ENCODE data around the gene CLEC3B.
A peak's percentile ranks its signal among the peaks of the same experiment; 100 is the strongest.
"Not testable (repeated sequence)": the region's sequence is repeated elsewhere in the genome, so short reads cannot be mapped to it uniquely, and the experiment has no call there.

CLEC3B gene

DNA sequence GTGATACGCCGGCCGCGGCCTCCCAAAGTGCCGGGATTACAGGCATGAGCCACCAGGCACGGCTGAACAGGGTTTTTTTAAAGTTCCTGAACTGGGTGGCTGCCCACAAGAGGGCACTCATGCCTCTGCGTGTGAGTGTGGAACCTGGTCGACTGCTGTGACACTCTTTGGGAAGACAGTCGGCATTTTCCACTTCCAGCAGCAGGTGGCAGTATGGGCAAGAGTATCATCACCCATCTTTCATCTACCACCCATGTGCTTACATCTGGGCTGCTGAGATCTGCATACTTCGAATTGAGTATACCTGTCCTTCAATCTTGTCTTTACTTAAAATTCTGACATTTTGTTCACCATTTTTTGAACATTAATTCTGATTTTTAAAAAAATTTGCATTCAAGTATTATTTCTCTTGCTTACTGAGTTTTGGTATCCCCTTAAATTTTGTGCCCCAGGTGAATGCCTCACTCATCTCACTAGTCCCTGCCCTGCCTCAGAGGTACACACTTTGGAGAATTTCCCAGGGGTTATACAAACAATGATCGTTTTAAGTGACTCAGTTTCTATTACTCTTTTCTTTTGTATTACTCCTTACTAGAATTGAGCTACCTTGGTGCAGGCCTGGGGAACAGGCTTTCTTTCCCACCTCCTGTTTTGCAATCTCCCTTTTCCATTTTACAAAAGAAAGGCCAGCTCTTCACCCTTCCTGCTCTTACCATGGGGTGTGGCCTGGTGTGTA is 11.8 kb downstream of the CLEC3B start:
- peak; percentile 91 for DNase-seq

DNA sequence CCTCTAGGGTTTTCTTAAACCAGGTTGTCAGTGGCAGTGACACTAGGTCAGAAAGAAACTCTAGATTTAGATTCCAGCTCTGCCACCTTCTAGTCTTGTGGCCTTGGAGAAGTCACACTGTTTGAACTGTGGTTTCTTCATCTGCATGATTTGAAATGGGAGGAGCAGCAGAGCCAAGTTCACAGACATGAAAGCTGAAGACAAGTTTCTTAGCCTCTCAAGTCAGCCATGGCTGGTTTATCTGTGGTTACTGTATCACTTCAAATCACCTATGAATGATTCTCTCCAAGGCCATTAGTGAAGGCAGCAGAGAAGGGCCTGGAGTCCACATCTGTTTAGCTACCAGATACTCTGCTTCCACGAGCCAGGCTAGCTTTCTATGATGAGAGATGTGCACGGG is 15.6 kb downstream of the CLEC3B start:
- DNase-seq: no peak

DNA sequence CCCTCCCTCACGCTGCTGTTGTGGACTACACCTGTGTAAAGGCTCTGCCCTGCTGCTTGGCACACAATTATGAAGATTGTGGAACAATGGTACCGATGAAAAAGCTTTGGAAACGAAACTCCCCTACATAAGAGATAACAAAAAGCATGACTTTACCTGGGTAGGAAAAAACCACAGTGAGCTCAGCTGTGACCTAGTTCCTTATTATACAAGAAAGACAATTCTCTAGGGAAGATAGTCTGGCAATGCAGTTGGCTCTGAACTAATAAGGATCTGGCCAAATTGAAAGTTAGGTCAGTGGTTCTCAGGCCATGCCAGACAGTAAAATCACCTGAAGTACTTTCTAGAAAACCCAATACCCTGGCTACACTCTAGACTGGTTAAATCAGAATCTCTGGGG is 16.1 kb downstream of the CLEC3B start:
- no peak for DNase-seq

DNA sequence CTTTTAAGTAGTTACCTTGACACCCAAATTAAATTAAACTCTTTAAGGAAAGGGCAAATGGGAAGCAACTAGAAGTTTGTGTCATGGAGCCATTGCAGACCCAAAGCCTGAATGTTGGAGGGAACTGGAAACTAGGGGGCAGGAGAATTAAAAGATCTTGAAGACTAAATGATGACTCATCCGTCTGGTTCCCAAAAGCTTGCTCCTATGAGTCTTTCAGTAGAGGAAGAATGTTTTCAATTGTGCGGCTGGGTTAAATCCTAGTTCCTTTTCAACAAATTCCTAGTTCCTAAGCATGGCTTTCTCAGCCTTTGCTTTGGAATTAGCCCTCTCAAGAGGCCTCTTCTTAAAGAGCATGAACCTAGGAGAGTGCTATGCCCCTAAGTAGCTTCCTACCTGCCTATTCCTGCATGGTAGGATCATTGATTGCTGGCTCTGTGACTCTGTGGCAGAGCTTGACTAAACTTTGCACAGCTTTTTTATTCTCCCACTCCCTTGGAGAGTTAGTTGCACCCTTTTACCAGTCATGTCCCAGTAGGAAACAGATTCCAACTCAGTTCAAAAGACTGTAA is 17.7 kb downstream of the CLEC3B start:
- DNase-seq: no peak

DNA sequence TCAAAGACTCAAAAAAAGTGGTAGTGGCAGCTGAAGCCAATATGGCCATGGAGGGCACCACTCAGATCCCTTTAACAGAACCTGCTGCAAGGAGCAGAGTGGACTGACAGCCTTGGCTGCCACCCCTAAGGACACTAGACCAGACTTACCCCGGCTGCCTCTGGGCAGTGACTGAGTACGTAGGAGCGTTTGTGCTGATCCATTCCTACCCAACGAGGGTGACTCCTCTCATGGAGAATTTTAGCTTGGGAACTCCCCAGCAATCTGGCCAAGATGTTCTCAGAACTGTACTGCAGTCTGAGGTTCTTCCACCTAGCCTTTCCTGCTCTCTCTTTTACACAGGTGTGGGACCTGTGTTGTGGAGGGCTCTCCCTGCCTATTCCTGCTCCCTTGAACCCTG is 22.1 kb downstream of the CLEC3B start:
- DNase-seq: no peak

DNA sequence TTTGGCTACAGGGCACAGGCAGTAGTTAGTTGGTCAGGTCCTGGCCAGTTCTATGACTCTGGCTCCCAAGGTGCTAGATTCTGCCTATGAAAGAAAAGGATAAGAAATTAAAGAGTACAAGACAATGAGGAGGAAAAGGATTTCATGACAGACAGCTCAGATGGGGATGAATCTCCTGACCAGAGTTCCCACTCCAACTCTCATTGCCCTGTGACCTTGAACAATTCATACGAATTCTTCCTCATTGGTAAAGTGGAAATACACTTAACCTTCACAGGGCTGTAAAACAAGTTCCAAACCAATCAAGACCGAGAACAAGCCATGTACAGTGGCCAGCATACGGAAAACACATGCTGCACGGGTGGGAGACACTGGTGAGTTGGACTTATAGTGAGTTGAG is 23.7 kb downstream of the CLEC3B start:
- no peak for DNase-seq

DNA sequence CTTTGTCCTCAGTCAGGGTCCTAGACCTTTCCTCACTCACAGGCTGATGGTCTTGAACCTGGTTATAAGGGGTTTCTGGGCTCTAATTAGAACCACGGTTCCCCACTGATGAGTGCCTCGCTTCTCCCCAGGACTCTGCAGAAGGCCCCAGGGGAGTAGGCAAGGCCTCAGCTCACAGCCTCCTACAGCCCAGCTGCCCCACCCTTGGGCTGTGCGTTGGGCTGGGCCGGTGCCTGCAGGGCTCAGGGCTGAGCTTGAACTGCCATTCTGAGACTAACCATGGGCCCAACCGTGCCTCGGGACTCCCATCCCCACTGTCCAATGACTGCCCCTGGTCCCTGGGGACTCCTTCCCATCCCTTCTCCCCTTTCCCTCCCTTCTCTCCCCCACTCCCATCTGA is 25.6 kb downstream of the CLEC3B start:
- no peak for DNase-seq

DNA sequence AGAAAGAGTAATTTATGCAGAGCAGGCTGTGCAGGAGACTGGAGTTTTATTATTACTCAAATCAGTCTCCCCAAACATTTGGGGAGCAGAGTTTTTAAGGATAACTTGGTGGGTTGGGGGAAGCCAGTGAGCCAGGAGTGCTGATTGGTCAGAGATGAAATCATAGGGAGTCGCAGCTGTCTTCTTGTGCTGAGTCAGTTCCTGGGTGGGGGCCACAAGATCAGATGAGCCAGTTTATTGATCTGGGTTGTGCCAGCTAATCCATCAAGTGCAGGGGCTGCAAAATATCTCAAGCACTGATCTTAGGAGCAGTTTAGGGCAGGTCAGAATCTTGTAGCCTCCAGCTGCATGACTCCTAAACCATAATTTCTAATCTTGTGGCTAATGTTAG is 27.7 kb downstream of the CLEC3B start:
- DNase-seq: not testable (repeated sequence)

DNA sequence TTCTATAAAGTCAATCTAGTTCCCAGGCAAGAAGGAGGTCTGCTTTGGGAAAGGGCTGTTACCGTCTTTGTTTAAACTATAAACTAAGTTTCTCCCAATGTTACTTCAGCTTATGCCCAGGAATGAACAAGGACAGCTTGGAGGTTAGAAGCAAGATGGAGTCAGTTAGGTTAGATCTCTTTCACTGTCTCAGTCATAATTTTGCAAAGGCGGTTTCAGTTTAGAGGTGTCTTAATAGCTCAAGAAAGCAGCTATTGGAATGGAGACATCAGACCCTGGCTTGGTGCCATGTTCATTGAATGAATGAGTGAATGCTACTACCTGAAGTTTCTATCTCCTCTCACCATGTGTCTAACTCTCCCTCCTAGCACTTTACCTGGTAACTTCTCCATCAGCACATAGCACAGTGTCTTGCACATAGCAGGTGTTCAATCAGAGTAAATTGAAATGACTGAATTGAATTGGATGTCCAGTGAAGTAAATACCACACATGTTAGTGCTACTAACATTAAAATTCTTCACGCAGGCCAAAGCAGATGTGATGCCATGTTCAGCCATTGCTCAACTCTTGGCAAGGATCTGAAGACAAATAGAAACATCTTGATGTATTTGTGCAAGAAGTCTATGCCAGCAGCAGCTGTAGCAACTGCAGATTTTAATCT is 28.2 kb downstream of the CLEC3B start:
- no peak for DNase-seq

DNA sequence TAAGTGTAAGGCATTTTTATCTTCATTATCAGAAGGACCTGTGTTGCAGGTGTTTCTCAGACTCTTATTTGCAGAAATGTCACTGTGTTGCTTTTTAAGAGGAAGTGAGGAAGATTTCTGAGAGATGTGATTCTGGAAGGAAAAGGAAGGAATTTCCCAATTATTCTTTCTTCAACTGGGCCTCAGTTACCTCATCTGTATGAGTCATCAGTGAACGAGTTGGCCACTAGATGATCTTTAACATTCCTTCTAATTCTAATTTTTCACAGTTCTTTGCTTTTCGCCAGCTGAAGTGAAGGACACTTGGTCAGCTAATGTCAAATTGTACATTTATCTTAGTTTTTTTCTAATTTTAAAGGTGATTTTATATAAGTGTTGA is 28.9 kb downstream of the CLEC3B start:
- no peak for DNase-seq

DNA sequence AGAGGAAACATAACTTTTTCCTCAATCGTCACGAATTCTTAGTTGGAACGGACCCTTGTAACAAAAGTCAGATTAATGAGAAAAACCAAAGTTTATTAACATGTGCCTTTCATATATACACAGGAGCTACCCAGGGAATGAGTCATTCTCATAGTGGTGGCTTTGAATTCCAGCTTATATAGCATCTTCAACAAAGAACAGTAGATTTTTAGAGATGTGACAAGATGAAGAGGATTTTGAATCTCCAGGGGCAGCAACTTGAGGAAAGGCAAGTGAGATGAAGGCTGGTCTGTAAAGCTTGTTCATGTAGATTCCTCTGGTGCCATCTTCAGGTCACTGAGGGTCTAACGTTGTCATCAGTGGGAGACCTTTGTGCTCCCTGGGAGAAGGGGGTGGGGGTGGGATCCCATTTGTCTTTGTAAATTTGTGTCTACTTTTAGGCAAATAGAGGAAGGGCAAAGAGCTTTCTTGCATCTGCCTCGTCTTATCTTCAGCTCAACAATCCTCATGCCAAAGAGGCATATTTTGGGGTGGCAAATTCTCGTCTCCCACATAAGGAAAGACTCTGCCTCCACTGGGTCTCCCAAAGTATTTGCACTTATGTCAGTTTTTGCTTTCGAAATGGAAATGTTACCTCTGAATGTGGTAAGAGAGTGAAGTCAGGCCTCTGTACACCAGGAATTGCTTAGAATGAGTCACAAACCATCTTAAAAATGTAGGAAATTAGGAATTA is 29.5 kb downstream of the CLEC3B start:
- DNase-seq: no peak

DNA sequence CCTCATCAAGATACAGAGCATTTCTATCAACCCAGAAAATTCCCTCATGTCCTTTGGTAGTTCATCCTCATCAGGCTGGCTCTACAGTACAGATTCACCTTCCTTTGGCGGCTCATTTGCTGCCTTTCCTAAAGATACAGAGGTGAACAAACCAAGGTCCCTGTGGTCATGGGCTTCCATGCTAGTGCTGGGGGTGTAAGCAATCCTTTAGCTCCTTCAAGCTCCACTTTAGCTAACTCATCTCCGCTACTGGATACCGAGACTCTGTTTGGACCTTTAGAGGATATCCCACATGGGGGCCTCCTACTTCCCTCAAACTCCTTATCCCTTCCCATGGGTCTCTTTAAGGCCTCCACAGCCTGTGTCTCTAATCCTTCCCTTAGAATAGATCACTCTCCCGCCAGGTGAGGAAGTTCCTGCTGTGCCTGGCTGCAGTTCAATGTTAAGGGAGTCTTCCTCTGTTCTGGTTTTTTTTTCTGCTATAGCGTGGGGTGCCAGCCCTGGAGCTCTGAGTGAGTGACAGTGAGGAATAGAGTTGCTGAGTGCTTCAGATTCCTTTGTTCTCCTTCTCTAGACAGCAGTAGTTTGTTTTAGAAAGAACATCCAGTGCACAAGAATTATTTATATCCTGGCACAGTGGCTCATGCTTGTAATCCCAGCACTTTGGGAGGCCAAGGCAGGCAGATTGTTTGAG is 30.7 kb downstream of the CLEC3B start:
- DNase-seq: no peak

DNA sequence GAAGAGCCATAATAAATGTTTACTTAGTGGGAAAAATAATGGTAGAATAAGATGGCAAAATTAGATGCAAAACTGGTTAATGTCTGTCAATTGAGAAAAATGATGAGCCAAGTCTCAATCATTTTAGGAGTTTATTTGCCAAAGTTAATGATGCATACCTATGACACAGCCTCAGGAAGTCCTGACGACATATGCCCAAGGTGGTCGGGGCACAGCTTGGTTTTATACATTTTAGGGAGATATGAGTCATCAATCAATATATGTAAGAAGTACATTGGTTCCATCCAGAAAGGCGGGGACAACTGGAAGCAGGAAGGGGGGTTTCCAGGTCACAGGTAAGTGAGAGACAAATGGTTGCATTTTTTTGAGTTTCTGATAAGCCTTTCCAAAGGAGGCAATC is 31.5 kb downstream of the CLEC3B start:
- no peak for DNase-seq

DNA sequence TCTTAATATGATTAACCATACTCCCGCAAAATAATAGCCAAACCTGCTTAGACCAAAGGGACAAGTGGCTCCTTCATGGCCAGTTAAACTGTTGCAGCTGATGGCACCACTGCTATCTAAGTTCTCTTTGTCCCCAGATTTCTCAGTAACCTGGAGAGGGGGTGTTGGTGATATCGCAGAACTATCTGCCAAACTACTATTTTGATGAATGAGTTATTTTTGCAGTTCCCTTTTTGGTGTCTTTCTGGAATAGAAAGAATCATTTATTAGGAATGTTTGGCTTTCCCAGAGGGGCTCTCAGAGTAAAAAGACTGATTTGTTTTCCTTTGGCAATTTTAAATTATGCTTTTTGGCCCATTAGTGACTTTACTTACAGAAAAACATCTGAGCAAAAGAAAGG is 33.0 kb downstream of the CLEC3B start:
- no peak for DNase-seq

DNA sequence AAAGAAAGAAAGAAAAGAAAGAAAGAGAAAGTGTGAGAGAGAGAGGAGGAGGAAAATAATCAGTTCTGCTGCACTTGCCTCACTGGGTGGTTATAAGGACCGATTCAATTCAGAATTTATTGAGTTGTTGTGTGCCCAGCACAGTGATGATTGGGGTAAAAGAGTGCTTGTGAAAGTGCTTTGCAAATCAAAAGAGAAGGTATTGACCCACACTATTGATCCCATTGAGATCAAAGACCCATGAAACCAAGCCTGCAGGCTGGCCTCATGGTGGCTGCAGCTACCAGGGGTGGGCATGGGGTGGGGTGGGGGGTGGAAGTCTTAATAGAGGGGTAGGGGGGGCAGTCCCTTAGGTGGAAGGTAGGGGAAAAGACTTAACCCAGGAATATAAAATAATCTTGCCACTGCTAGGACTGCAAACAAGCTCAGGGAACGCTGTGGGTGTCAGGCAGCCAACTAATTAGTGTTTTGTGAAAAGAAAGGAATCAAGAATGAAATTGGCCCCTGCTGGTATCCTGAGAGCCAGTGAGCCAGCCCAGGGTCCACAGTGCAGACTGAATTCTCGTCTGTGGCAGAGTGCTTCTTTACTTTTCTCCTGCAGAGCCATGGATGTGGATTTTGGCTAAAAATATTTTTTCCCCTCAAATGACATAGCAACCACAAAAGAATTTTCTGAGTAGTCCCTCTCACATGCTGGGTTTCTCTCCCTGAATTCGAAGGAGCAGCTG is 34.2 kb downstream of the CLEC3B start:
- no peak for DNase-seq

DNA sequence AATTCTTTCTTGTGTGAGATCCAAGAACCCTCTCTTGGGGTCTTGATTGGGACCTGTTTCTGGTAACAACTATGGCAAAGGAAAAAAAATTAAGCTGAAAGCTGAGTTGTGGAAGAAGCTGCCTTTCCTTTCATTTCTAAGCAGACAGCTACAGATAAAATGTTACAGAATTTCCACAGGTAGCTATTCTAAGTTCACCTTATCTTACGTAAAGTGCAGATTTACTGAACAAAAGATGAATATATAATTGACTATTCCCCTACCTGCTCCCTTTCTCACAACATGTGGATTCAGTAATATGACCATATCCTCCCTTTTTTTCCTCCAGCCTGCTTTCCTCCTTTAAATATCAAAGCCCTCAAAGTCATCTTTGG is 36.6 kb downstream of the CLEC3B start:
- DNase-seq: no peak

DNA sequence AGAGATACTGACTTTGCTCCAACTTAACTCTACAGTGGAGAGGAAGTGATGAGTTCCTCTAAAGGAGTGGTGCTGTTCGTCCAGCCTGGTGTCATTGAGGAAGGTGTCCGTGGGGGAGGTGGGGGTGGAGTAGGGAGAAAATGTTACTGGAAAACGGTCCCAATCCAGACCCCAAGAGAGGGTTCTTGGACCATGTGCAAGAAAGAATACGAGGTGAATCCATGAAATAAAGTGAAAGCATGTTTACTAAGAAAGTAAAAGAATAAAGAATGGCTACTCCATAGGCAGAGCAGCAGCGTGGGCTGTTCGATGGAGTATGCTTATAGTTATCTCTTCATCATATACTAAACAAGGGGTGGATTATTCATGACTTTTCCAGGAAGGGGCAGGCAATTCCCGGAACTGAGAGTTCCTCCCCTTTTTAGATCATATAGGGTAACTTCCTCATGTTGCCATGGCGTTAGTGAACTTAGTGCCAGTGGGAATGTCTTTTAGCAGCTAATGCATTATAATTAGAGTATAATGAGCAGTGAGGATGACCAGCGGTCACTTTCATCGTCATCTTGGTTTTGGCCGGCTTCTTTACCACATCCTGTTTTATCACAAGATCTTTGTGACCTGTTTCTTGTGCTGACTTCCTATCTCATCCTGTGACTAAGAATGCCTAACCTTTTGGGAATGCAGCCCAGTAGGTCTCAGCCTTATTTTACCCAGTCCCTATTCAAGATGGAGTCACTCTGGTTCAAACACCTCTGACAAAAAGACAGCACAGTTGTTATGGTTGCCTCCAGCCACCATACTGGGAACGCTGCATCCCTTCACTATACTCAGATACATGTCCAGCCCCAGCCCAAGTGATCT is 38.6 kb downstream of the CLEC3B start:
- peak; percentile 23 for DNase-seq

DNA sequence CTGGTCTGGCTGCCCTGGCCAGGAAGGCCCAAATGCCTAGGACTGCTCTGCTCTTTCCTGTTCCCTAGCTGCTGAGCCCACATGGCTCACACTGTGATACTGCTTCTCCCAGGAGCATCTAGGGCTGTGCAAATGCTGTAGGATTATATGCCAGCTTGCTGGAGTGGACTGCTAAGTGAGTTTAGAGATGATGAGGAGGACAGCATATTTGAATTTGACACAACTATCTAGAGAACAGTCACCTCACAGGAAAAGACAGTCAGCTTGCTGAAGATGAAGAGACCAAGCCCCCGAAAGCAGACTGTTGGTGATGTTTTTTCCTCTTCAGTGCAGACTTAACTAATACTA is 39.2 kb downstream of the CLEC3B start:
- no peak for DNase-seq

DNA sequence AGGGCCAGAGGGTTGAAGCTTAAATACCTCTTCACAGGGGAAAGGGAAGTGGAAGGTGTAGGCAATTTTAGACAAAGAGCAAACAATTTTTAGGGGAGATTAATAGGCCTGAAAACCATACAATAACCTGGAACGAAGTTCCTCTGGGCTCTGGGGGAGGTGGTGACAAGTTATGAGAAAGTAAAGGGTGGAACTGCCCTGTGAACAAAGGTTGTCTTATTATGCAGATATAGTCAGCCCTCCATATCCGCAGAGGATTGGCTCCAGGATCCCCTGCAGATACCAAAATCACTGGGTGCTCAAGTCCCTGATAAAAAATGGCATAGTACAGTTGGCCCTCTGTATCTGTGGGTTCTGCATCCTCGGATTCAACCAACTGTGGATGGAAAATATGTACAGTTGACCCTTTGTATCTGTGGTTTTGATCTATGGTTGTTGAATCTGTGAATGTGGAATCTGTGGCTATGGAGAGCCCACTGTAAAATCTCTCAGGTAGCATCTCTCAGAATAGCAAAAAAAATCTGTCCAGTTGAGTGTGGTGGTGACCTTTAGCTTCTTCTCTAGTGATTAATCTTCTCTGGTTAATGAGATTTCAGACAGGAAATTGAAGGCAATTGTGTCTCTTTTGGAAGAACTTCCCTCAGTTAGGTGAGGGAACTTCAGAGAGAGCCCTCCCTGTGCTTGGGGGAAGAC is 40.2 kb downstream of the CLEC3B start:
- DNase-seq: no peak

DNA sequence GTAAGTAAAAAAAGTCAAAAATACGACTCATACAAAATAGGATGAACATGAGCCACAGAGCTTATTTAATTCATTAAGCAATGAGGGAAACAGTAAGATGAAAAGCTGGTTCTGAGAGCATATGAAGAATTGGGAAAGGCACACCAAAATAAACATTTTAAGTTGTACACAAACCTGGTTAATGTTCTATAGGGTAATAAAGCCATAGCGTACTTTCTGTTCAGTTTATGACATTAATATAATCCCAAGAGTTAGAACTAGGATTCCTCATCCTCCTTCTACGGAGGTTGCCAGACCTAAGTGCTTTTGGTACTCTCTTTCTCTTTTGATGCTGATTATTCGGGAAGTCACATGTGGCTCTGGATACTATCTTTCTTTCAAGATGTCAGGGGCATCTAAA is 41.4 kb downstream of the CLEC3B start:
- DNase-seq: no peak

DNA sequence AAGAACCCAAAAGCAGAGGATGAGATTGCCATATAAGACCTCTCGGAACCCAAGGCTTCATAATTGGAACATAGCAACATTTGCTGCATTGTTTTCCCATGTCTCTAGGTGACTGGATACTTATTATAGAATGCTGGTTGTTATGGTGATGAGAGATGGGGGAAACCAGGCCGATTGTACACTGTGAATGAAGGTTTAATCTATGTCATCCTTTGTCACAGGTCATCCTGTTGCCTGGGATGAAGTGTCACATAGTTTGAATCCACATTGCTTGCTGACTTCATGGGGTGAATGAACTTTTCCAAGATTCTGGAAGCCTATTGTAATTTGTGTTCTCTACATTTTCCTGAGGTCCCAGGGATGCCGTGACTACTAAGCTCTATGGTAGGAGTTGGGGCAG is 41.8 kb downstream of the CLEC3B start:
- DNase-seq: no peak

Measured in activated CD8-positive, alpha-beta memory T cell treated with anti-CD3 and anti-CD28 coated beads, Interleukin-2, amount 50 U/mL, for 4 hours (primary cell).